Cerebellar cortex (tissue), 1 donor: ENCODE measurements around the gene MAPK8.
A peak's percentile ranks its signal among the peaks of the same experiment; 100 is the strongest.

Experiments used
- DNase-seq: peaks from one replicate; pipeline ENCODE4 v3.0.0-alpha.2; 2015; ENCODE audit warnings: low spot score

MAPK8 gene

DNA sequence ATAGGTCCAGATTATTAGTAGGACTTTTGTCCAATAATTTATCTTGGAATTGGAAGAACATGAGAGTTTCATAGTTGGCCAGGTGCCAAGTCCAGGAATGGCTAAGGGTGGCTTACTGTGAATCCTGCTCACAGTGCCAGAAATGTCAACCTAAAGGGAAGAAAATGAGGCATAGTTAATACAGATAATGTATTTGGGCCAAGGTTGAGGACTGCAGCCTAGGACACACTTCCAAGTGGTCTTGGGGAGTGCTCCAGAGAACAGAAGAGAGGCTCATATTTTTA is 78.2 kb downstream of the MAPK8 start:
- DNase-seq = peak; percentile 48

DNA sequence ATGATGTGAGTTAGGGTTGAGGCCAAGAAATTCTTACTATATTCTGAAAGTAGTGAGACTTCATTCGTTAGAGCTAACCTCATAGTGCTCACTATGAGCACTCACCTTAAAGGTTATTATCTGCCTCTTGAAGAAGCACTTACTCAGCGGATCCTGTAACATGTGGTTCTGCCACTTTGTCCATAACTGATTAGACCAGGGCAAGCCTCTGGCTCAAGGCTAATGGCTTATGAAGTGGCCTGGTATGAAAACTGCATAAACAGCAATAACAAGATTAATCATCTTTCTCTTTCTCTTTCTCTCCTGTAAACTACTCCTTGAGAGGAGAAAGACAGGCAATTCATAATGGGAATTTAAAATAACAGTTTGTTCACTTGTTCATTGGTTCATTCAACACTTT is 82.8 kb downstream of the MAPK8 start:
- DNase-seq = no peak

DNA sequence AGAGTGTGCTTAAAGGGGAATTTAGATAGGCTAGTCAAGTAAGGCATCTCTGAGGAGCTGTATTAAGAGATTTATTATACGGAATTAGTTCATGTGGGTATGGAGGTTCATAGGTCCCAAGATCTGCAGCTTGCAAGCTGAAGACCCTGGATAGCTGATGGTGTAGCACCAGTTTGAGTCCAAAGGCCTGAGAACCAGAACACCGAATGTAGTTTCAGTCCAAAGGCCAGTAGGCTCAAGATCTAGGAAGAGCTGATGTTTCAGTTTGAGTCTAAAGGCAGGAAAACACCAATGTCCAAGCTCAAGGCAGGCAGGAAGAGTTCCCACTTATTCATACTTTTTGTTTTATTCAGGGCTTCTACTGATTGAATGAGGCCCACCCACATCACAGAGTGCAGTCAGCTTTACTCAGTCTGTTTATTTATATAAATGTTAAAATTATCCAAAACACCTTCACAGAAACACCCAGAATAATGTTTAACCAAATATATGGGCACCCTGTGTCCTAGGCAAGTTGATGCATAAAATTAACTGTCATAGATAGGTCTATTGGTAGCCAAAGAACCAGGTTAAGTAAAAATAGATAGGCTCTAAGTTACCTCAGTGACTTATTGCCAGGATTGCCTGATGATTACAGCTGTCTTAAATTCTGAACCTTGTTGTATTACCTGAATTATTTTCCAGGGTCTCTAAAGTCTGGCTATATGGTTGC is 83.5 kb downstream of the MAPK8 start:
- DNase-seq = no peak

DNA sequence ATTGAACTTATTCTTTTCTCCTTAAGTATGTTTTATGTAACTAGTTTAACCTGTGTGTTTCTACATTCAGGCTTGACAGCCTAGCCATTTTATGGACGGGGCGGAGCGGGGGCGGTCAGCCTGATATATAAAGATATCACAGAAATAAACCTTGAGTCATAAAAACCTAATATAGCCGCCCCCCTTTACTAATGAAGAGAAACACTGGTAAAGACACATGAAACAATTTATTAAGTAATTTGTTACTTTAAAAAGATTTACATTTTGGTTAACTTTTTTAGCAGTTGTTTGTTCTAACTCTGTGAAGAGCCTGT is 84.0 kb downstream of the MAPK8 start:
- DNase-seq = no peak

DNA sequence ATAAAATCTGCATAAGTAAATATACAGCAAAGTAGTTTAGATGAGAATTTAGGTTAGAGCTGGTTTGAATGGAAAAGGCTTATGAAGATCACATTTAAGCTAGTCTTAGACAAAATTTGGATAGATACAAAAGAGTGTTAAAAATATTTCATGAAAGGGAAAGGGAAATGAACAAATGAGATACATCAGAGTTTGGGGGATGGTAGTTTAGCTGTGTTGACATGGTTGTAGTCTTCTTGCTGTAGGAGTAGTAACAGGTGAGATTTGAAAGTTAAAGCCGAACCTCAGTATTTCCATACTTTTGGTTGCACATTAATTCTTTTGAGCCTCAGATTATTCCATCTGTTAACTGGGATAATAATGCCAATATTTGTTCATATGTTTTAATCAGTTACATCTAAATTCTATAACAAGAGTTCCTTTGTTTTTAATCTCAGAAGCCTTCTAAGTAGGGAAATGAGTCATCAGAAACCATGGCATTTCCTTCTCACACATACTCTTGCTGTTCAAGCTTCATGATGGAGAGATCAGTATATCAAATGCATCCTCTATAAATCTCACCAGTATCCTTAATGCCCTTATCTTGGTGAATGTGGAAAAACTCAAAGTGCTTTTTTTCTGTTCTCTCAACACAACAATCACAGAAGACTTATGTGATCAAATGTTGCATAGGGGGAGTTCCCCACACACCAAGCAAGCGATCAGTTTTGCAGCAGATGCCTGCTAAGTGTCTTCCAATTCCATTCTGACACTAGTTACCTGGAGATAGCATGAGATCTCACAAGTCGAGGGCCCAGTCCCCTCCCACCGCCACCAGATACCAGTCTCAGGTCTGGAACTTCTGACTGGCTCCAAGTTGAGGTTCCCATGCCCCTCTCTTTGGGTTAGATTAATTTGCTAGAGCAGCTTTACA is 84.7 kb downstream of the MAPK8 start:
- no peak for DNase-seq

DNA sequence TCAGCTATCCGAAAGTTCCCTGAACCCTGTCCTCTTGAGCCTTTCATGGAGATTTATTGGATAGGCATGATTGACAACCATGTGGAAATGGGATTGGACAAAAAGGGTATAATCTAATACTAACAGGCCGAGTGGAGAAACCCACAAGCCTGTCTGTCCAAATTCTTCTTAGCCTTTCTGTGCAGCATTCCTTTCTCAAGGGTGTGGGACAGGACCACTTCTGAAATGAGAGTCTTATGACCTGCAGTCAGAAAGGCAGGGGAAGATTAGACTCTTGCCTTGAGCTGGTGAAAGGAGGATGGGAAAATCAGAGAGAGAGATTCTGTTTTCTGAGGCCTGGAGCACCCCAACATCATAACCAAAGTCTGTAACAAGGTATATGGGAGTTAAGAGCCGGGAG is 85.5 kb downstream of the MAPK8 start:
- DNase-seq = no peak

DNA sequence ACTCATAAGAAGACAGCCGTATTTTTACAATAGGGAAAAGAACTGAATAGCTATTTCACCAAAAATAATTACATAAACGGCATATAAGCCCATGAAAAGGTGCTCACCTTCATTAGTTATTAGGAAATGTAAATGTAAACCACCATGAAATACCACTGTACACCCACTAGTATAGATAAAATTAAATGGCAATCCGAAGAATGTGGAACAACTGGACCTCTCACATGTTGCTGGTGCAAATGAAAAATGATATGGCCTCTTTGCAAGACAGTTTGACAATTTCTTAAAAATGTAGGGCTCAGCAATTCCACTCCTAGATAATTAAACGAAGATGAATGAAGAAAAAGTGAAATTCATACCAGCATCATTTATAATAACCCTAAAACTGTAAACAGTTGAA is 91.8 kb downstream of the MAPK8 start:
- DNase-seq = no peak

DNA sequence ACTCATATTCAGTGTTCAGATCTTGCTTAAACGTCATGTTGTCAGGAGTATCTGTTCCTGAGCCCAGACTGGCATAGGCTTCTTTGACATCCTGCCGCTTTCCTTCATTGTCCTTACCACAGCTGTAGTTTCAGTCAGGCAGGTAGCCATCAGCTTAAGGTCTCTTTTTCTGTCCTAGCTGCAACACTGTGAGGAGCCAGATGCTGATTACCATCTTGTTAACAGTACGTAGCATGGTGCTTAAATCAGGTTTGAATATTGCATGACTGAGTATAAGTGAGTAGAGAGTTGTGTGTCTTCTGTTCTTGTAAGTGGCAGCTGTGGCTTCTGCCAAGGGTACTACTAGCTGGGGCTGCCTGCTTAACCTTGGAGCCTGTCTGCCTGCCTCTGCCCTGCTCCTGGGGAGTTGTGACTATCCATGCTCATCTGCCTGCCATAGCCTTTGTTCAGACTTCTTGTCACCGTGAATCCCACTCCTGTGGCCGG is 92.6 kb downstream of the MAPK8 start:
- peak; percentile 16 for DNase-seq

DNA sequence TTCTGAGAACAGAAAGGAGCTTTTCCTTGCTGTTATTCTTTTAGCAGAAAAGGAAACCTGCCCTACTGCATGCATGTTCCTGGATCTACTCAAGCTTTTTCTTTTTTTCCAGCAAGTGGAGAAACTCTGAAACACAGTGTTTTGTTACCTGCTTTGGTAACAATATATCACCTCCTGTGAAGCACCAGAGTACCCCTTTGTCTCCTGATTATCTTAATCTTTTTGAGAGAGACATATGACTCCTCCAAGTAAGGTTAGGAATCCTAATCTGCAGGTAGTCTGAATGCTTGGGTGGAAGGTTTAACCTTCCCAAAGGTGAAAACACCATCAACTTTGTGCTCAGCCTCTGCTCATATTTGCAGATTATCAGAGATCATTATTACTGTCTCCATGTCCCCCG is 93.1 kb downstream of the MAPK8 start:
- DNase-seq = no peak

DNA sequence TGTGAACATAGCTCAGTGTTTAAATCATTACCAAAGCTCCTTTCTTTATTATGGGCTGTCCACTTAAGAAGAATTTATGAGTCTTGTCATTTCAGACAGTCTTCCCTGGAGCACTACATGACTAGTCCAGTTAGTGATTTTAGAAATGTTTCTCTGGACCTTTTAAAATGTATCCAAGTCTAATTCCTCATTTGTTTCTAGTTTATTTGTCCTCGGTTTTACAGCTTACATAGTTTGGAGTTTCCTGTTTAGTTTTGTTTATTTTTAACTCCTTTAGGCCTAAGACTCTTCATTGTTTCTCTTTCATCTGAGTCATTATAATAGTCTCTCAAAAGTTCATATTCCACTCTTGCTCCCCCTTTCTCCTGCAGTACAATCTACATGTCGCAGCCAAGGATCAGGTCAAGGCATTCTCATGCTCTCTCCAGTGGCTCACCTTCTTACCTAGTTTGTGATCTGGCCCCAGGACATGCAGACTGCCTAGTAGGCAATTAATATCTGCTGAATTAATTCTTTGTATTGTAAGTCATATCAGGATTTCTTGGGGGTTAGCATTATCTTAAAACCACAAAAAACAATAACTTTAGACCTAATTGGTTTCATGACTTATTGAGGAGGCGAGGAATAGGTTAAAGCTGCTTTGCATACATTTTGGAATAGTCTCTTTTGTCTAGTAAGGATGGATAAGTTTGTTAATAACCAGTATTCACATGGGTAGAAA is 93.8 kb downstream of the MAPK8 start:
- DNase-seq = no peak

DNA sequence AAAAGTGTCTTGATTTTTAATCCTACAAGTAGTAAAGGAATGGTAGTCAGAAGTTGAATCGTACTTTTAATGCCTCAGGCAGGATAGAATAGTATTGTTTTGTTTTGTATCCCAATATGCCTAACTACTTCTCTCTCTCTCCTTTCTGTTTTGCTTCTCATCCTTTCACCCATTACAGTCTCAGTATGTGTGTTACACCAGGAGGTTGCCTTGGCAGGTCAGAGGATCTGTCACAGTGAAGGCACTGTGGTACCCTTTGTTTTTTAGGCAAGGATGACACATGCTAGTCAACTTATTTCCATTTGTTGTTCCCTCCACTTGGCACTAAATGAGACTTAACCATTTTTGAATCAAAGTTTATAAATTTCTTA is 94.4 kb downstream of the MAPK8 start:
- DNase-seq = peak; percentile 16

DNA sequence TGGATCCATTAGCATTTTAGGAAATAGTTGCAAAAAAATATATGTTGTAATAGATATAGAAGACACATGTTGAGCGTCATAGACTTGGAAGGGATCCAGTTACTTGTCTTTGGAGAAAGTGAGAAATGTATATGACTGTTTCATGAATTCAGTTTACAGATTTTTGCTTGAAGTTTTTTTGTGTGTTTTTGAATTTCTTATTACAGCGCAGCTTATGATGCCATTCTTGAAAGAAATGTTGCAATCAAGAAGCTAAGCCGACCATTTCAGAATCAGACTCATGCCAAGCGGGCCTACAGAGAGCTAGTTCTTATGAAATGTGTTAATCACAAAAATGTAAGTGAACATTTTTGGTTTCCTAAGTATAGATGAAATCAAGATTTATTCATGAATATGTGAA is 98.2 kb downstream of the MAPK8 start:
- no peak for DNase-seq

DNA sequence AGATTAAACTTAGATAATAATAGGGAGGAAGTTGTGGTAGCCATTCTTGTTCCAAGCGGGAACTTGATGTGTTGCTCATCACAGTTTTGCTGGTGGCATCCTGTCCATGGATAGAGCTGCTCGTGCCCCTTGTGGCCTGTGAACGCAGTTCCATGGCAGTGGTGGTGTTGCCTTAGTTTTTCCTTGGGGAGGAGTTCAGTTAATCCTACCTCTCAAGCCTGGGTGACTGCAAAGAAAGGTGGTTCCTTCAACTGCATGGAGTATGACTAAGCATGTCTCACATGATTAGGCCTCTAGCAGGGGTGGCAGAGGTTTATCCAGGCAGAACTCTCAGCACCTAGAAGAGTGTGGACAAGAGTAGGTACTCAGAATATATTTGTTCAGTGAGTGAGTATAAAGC is 99.7 kb downstream of the MAPK8 start:
- DNase-seq = no peak

DNA sequence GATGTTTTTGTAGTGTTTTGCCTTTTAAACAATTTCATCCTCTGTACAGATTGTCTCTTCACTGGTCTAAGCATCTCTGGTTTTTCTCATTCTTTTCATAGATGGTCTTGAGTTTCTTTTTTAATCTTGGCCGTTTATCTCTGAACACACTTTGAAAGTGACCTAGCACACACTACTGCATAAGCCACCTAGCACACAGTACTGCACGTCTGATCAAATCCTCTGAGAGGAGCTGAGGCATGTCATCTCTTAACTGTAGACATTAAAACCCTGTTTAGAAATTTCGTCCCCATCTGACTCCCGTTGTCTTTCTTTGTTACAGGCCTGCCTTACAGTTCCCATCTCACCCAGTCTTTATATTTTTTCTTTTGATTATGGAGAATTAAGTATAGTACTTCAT is 100.2 kb downstream of the MAPK8 start:
- no peak for DNase-seq

DNA sequence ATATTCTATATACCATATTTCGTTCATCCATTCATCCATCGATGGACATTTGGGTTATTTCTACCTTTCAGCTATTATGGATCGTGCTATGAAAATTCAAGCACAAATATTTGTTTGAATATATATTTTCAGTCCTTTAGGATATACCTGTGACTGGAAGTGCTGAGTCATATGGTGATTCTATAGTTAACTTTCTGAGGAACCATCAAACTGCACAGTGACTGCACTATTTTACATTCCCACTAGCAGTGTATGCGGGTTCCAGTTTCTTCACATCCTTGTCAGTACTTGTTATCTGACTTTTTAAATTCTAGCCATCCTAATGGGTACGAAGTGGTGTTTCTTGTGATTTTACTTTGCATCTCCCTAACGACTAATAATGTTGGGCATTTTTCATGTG is 104.0 kb downstream of the MAPK8 start:
- DNase-seq = no peak

DNA sequence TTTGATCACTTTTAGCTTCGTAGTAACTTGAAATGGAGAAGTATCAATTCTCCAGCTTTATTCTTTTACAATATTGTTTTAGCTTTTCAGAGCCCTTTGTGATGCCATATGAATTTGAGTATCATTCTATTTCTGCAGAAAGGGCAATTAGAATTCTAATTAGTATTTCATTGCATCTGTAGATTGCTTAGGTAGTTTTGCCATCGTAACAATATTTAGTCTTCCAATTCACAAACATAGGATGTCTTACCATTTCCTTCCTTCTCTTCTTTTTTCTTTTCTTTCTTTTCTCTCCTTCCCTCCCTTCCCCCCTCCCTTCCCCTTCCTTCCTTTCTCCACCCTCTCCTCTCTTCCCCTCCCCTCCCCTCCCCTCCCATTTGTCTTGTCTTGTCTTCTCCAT is 105.0 kb downstream of the MAPK8 start:
- DNase-seq = no peak

DNA sequence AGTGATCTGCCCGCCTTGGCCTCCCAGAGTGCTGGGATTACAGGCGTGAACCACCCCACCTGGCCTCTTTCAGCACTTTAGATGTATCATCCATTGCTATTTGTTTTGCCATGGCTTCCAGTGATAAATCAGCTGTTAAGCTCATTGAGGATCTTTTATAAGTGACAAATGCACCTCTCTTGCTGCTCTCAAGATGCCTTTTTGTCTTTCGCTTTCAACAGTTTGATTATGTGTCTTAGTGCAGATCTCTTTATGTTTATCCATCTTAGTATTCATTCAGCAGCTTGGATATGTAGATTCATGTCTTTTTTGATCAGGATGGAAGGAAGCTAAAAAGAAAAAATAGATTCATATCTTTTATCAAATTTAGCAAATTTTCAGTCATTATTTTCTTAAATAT is 105.6 kb downstream of the MAPK8 start:
- DNase-seq = no peak

DNA sequence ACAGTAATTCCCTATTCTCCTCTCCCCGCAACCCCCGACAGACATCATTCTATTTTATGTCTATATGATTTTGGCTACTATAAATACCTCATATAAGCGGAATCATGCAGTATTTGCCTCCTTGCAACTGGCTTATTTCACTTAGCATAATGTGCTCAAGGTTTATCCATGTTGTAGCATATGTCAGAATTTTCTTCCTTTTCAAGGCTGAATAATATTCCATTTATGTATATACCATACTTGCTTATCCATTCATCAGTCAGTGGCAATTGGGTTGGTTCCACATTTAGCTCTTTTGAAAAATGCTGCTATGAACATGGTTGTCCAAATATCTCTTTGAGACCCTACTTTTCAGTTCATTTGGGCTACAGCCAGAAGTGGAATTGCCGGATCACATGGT is 106.5 kb downstream of the MAPK8 start:
- no peak for DNase-seq

DNA sequence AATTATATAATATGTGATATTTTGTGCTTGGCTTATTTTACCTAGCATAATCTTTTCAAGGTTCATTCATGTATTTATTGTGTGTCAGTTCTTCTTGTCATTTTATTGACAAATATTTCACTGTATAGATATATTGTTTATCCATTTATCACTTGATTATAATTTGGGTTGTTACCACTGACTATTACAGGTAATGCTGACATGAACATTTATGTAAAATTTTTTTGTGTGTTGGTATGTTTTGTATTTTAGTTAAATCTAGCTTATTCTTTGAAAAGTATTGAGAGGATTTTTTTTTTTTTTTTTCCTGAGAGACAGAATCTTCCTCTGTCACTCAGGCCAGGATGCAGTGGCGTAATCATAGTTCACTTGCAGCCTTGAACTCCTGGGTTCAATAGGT is 107.7 kb downstream of the MAPK8 start:
- no peak for DNase-seq

DNA sequence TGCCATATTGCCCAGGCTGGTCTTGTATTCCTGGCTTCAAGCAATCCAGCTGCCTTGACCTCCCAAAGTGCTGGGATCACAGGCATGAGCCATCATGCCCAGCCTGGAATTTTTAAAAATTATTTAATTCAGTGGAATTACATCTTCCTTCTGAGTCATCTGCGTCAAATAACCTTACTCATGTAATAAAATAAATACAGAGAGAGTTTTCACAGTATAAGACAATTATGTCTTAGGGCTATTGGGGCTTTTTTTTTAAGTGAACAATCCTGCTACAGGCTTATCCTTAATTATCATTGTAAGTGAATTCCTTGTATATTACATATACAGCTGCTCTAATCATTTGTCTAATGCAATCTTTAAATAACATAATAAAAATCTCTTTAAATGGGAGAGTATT is 108.3 kb downstream of the MAPK8 start:
- no peak for DNase-seq

DNA sequence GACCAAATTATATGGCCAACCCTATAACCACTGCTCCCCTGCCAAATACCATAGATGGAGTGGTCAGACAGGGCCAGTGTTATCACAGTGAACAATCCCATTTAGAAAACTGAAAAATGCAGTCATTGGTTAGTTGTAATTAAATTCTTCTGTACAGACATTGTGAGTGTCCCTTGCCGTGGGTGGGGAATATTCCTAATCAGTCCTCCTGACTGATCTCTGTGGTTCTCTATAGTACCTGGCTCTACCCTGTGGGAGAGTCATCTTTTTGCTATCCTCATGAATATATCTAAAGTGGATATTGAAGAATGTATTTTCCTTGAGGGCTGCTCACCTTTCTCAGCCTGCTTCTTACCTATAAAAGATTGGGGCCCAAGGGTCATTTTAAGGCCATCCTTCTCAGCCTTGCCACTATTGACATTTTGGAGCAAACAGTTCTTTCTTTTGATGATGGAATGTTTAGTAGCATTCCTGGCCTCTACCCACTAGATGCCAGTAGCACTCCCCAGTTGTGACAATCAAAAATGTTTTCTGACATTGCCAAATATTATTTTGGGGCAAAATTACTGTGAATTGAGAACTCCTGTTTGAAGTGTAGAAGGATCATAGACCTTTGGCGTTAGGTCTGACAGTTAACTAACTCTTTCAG is 110.2 kb downstream of the MAPK8 start:
- no peak for DNase-seq

DNA sequence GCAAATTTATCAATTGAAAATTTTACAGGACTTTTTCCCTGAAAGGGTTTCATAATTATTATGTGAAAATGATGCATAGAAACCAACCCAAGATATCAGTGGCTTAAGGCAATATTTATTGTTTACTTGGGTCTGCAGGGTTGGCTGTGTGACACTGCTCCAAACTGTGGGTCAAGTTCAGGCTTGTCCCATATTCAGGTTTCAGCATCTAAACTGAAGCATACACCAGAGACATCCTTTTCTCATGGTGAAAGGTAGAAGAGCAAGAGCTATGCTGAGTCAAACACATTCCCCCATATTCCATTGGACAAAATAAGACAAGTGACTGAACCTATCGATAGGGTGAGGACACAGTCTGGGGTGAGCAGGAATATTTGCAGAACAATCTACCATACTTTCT is 110.9 kb downstream of the MAPK8 start:
- DNase-seq = no peak
